ENCODE measurements around the gene EOGT.
A peak's percentile ranks its signal among the peaks of the same experiment; 100 is the strongest.

EOGT gene

DNA sequence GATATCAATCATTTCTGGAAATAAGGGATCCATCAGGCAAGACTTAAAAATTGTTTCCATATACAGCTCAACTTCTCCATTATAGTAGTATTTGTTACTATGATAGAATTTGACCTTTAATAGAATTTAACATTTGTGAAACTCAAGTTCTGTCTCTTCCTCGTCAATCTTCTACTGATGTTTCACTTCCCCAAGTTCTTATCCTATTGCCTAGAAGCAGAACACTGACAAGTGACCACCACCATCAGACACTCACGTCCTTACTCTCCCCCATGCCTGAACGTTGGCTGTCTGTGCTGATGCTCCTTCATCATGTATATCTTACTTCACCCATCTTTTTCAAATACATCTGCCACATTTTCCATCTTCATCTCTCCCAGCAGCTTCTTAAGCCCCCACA is 54.6 kb downstream of the EOGT start:
- Mint-ChIP-seq H3K4me1 (ENCODE audit: low read depth) (no peaks in the 10 kb centered on the region), H3K27ac (no peak overlapping the region), H3K9me3 (no peaks in the 10 kb centered on the region), H3K36me3 (ENCODE audit: low read depth) (no peaks in the 10 kb centered on the region), H3K27me3 (peaks cover 44% of the 10 kb centered on the region), H3K4me3 (no peak overlapping the region)
- no peak for DNase-seq

DNA sequence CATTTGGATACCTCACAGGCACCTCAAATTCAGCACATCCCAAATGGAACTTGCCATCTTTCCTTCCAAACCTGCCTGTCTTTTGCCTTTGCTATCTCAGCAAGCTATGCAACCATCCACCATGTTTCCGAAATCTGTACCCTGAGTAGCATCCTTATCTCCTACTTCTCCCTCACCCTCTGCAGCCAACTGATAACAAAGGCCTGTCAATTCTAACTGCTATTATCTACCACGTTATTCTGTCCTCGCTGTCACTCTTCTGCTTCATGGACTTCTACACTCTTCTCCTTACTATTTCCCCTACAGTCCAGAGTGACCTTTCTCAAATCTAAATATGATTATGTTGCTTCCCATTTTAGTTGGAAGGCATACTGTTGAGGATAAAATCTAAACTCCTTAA is 55.6 kb downstream of the EOGT start:
- no peak for DNase-seq
- no peak overlapping the region for H3K4me3 Mint-ChIP-seq
- no peaks in the 10 kb centered on the region for H3K36me3 Mint-ChIP-seq (ENCODE audit: low read depth)
- peaks cover 40% of the 10 kb centered on the region for H3K27me3 Mint-ChIP-seq
- H3K4me1 Mint-ChIP-seq (ENCODE audit: low read depth), result no peaks in the 10 kb centered on the region
- H3K9me3 Mint-ChIP-seq, result no peaks in the 10 kb centered on the region
- no peak overlapping the region for H3K27ac Mint-ChIP-seq

DNA sequence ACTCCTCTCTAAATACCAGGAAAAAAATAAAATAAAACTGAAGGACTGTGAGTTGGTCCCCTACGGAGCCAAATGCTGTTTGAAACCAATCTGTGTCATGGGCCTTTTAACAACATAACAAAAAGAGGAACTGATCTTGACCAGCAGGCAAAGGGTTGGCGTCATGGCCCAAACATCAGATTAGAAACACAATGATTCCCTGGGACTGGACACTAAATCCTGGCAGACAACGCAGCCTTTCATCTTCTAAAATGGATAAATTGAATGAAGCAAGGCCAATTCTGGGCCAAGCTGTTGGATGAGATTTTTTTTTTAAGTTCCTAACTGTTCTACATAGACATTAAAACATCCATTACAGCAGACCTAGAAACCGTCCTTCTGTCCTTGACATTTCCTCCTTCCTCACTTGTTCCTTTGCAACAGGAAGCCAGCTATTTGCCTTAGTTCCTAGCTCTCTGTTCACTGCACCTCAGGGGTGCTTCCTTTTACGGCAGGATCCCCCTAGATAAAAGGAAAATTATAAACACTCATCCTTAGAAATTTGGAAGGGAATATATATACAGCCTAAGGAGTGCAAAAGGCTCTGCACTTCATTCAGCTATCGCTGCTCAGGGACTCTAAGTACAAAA is 59.6 kb downstream of the EOGT start:
- no peak for DNase-seq
- Mint-ChIP-seq H3K9me3 (no peaks in the 10 kb centered on the region), H3K27ac (no peak overlapping the region), H3K27me3 (peaks cover 23% of the 10 kb centered on the region), H3K36me3 (ENCODE audit: low read depth) (no peaks in the 10 kb centered on the region), H3K4me1 (ENCODE audit: low read depth) (no peaks in the 10 kb centered on the region), H3K4me3 (no peak overlapping the region)

DNA sequence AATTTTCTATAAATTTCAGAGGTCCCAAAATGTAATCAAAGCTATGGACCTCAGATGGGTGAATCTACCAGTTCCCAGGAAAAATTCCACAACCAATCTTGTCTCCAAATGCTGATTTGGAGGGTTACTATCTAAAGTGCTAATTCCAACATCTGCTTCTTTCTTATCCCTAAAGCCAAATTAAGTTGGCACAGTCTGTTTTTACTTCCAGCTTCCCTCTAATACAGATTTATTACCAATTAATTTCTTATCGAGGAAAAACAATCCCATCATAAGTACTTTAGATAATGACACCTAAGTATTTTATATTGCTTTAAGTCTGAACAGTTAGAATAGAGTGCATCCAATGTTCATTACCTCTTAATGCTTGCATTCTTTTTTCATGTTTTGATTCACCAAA is 68.3 kb downstream of the EOGT start:
- no peak overlapping the region for H3K27ac Mint-ChIP-seq
- no peak for DNase-seq
- no peak overlapping the region for H3K4me3 Mint-ChIP-seq
- H3K9me3 Mint-ChIP-seq, result no peaks in the 10 kb centered on the region
- H3K36me3 Mint-ChIP-seq (ENCODE audit: low read depth), result no peaks in the 10 kb centered on the region
- H3K27me3 Mint-ChIP-seq, result peaks cover 23% of the 10 kb centered on the region
- no peaks in the 10 kb centered on the region for H3K4me1 Mint-ChIP-seq (ENCODE audit: low read depth)

DNA sequence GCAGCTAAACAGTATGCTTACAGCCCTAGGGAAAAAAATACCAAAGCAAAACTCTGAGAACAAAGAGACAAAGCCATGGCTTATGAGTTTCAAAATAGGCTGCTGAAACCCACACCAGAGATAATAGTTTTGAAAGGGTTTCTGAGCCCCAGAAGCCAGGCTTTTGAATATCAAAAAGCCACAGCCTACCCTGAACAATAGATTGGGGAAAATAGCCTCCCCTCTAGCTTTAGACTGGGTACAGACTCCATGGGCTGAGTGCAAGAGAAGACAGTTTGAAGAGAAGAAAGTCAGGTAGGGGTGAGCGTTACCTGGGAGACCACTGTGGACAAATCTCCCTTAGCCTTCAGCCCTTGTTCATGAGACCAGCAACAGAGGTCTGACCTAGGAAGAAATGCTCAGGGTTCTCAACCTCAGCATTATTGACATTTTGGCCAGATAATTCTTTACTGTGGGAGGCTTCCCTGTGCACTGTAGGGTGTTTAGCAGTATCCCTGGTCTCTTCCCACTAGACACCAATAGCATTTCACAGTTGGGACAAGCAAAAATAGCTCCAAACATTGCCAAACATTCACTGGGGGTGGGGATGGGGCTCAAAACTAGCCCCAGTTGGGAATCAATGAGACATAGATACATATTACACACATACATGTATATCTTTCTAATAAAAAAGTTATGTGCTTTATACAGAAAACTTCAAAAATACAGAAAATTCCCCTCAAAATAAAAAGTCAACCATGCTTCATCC is 69.6 kb downstream of the EOGT start:
- Mint-ChIP-seq H3K9me3 (no peaks in the 10 kb centered on the region), H3K4me3 (no peak overlapping the region), H3K36me3 (ENCODE audit: low read depth) (no peaks in the 10 kb centered on the region), H3K4me1 (ENCODE audit: low read depth) (no peaks in the 10 kb centered on the region), H3K27ac (no peak overlapping the region), H3K27me3 (peaks cover 27% of the 10 kb centered on the region)
- DNase-seq, result no peak

DNA sequence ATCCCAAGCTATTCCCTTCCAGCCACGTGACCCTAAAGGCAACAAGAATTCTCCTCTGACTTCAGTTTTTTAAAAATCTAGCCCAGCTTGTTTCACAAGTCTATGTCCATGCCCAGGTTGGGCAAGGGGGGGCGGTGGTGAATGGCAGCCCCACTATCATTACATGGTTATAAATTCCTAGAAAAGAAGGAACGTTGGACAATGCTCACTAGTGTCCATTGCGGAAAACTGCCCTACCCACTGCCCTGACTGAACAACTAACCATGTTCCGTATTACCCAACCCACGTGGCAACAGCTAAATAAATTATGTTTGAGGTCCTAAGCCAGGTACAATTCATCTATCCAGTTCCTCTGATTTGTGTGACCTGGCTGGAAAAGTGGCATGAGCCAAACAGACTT is 72.4 kb downstream of the EOGT start:
- peaks cover 41% of the 10 kb centered on the region for H3K27me3 Mint-ChIP-seq
- no peak overlapping the region for H3K4me3 Mint-ChIP-seq
- no peaks in the 10 kb centered on the region for H3K36me3 Mint-ChIP-seq (ENCODE audit: low read depth)
- H3K4me1 Mint-ChIP-seq (ENCODE audit: low read depth), result no peaks in the 10 kb centered on the region
- no peaks in the 10 kb centered on the region for H3K9me3 Mint-ChIP-seq
- DNase-seq, result no peak
- no peak overlapping the region for H3K27ac Mint-ChIP-seq

DNA sequence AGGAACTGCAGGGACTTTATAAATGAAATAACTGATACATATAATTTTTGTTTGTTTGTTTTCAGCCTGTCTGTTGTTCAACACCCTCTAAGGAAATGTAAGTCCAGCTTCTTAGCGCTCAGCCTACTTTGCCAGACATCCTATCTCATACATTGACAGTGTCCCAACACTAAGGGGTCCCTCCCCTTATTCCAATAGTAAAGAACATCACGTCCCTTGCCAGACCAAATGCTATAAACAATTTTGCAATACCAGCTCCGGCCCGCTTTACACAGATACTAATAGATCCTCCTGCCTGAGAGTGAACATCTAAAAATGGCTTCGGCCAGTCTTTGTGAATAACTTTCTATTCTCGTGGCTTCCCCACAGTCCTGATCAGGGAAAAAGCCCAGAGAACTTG is 76.6 kb downstream of the EOGT start:
- Mint-ChIP-seq H3K4me1 (ENCODE audit: low read depth) (no peaks in the 10 kb centered on the region), H3K9me3 (no peaks in the 10 kb centered on the region), H3K4me3 (no peak overlapping the region), H3K27me3 (peaks cover 70% of the 10 kb centered on the region), H3K27ac (no peak overlapping the region), H3K36me3 (ENCODE audit: low read depth) (no peaks in the 10 kb centered on the region)
- DNase-seq, result no peak

DNA sequence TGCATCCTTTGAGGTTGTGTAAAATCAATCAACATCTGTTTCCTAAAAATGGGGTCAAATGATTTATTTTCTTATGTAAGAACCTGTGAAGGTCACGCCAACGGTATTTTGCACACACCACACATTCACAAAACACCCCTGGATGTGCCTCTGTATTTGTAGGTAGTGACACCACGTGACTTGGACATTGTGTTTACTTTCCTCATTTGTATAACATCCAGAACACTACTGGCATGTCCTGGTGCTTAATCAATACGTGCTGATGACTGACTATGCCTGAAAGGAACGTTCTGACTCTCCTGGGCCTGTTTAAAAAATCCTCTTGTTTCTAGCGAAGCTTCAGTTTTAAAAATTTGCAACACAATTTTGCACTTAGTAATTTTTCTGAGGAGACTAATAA is 77.7 kb downstream of the EOGT start:
- Mint-ChIP-seq H3K27me3 (peaks cover 70% of the 10 kb centered on the region), H3K9me3 (no peaks in the 10 kb centered on the region)

DNA sequence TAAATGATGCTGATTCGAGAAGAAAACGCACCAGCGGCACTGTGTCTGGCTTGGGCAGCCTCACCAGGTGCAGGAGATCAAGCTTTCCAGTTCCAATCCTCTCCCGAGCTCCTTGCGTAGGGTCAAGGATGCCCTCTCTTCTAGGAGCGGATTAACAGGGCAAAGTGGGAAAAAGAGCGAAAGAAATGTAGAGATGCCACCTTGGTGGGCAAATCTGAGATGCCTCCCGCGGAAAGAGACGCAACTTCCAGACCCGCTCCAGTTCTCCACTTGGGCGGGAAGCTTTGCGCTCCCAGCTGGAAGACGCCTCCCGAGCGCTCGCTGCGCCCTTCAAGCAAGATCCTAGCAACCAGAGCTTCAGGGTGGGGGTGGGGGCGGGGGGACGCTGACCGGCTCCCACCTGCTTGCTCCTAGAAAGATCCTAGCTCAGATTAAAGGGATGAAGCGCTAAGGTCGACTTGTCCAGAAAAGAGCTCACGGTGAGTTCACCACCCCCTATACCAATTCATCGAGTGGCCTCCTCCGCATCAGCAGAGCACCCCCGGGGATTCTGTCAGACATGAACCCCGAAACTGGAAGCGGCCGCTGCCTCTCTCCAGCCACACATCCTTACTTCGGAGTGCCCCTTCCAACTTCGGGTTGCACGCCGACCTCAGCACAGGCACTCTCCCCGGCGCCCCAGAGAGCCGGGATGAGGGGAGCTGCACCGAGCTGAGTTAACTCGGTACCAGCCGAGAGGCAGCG is 81.9 kb downstream of the EOGT start:
- H3K4me1 Mint-ChIP-seq (ENCODE audit: low read depth), result peaks cover 8% of the 10 kb centered on the region
- H3K27me3 Mint-ChIP-seq, result peaks cover 78% of the 10 kb centered on the region
- H3K36me3 Mint-ChIP-seq (ENCODE audit: low read depth), result no peaks in the 10 kb centered on the region
- H3K4me3 Mint-ChIP-seq, result peak overlapping the region; percentile 56
- H3K27ac Mint-ChIP-seq, result no peak overlapping the region
- DNase-seq, result no peak
- H3K9me3 Mint-ChIP-seq, result no peaks in the 10 kb centered on the region

More for the DNA sequence above, 77.7 kb downstream of the EOGT start:
- peaks cover 8% of the 10 kb centered on the region for H3K4me1 Mint-ChIP-seq (ENCODE audit: low read depth)
- no peak for DNase-seq
- no peak overlapping the region for H3K27ac Mint-ChIP-seq
- no peaks in the 10 kb centered on the region for H3K36me3 Mint-ChIP-seq (ENCODE audit: low read depth)
- H3K4me3 Mint-ChIP-seq, result no peak overlapping the region
